Liver (tissue), 9 donors: Measurements from ENCODE around the gene CLCN1. TPM values are rescaled to one million over a fixed set of nuclear protein-coding genes. Genes with fewer than 3 reads are reported as not detected.
A peak's percentile ranks its signal among the peaks of the same experiment; 100 is the strongest.

Experiments
- DNase-seq: peaks from one replicate; pipeline ENCODE4 v3.0.0-alpha.2; 2017; ENCODE audit warnings: low spot score
- H3K27ac ChIP-seq, 2 donors: one replicate each; pipeline ENCODE4 v1.7.0; 2013; ENCODE audit warnings: inconsistent platforms in 2 of 2, low read length in 2 of 2, control low read depth in 1 of 2, low read depth in 1 of 2, mild to moderate bottlenecking in 1 of 2
- H3K27me3 ChIP-seq, 4 donors: one replicate each; pipeline versions ENCODE4 v1.6.1 to v1.7.0; 2013; ENCODE audit warnings: low read length in 3 of 4, inconsistent platforms in 1 of 4, mild to moderate bottlenecking in 1 of 4, moderate library complexity in 1 of 4; ENCODE audit not compliant: control insufficient read depth in 4 of 4, insufficient read depth in 4 of 4
- H3K36me3 ChIP-seq, 4 donors: one replicate each; pipeline versions ENCODE4 v1.6.1 to v1.7.0; 2013; ENCODE audit warnings: low read length in 3 of 4, mild to moderate bottlenecking in 3 of 4, low read depth in 1 of 4, moderate library complexity in 1 of 4; ENCODE audit not compliant: control insufficient read depth in 4 of 4, insufficient read depth in 3 of 4
- H3K4me1 ChIP-seq, 4 donors: one replicate each; pipeline versions ENCODE4 v1.6.1 to v1.7.0; 2013; ENCODE audit warnings: low read length in 3 of 4, mild to moderate bottlenecking in 3 of 4, moderate library complexity in 1 of 4; ENCODE audit not compliant: control insufficient read depth in 4 of 4, insufficient read depth in 4 of 4
- H3K4me3 ChIP-seq, 3 donors: one replicate each; pipeline versions ENCODE4 v1.6.1 to v1.7.0; 2013; ENCODE audit warnings: low read length in 3 of 3, control low read depth in 1 of 3, low read depth in 1 of 3, mild to moderate bottlenecking in 1 of 3
- H3K9ac ChIP-seq, 2 donors: one replicate each; pipeline ENCODE4 v1.7.0; 2013; ENCODE audit warnings: low read length in 2 of 2, mild to moderate bottlenecking in 2 of 2, moderate library complexity in 2 of 2, control low read depth in 1 of 2, low read depth in 1 of 2
- H3K9me3 ChIP-seq, 4 donors: one replicate each; pipeline versions ENCODE4 v1.6.1 to v1.7.0; 2013; ENCODE audit warnings: low read length in 3 of 4; ENCODE audit not compliant: control insufficient read depth in 4 of 4
- ATF3 ChIP-seq: IDR thresholded peaks from 2 replicates; pipeline ENCODE4 v1.6.1; 2016; ENCODE audit warnings: antibody characterized with exemption
- CTCF ChIP-seq: fragments of 150-350 bp; IDR thresholded peaks from 2 replicates; pipeline ENCODE4 v1.5.1; 2017; ENCODE audit warnings: improper control_type of control experiment, low read depth, low read length; ENCODE audit not compliant: missing input control
- EGR1 ChIP-seq, 2 donors: IDR thresholded peaks; 2 replicates each; pipeline ENCODE4 v1.6.1; 2016 to 2018; ENCODE audit warnings: antibody characterized with exemption in 2 of 2, low read depth in 2 of 2
- FOXA1 ChIP-seq: IDR thresholded peaks from 2 replicates; pipeline ENCODE4 v1.6.1; 2016; ENCODE audit warnings: antibody characterized with exemption
- FOXA2 ChIP-seq: IDR thresholded peaks from 2 replicates; pipeline ENCODE4 v1.6.1; 2016; ENCODE audit warnings: antibody characterized with exemption
- GABPA ChIP-seq, 2 donors: IDR thresholded peaks in 1 of 2; conservative IDR thresholded peaks in 1 of 2; 2 replicates each; pipeline ENCODE4 v1.6.1; 2016; ENCODE audit warnings: antibody characterized with exemption in 2 of 2, mild to moderate bottlenecking in 1 of 2, moderate library complexity in 1 of 2
- HNF4A ChIP-seq, 2 donors: conservative IDR thresholded peaks; 2 replicates each; pipeline ENCODE4 v1.6.1; 2016; ENCODE audit warnings: antibody characterized with exemption in 2 of 2, mild to moderate bottlenecking in 2 of 2
- HNF4G ChIP-seq: IDR thresholded peaks from 2 replicates; pipeline ENCODE4 v1.6.1; 2016; ENCODE audit warnings: antibody characterized with exemption
- JUND ChIP-seq, 2 donors: IDR thresholded peaks; 2 replicates each; pipeline ENCODE4 v1.6.1; 2016; ENCODE audit warnings: antibody characterized with exemption in 2 of 2
- MAX ChIP-seq: IDR thresholded peaks from 2 replicates; pipeline ENCODE4 v1.6.1; 2016; ENCODE audit warnings: antibody characterized with exemption
- NR2F2 ChIP-seq: IDR thresholded peaks from 2 replicates; pipeline ENCODE4 v1.6.1; 2016; ENCODE audit warnings: antibody characterized with exemption
- RAD21 ChIP-seq, 2 donors: IDR thresholded peaks; 2 replicates each; pipeline ENCODE4 v1.6.1; 2016; ENCODE audit warnings: antibody characterized with exemption in 2 of 2, mild to moderate bottlenecking in 2 of 2
- REST ChIP-seq: IDR thresholded peaks from 2 replicates; pipeline ENCODE4 v1.6.1; 2016; ENCODE audit warnings: antibody characterized with exemption, mild to moderate bottlenecking
- RXRA ChIP-seq, 2 donors: IDR thresholded peaks; 2 replicates each; pipeline ENCODE4 v1.6.1; 2017 to 2018; ENCODE audit warnings: antibody characterized with exemption in 2 of 2, mild to moderate bottlenecking in 1 of 2
- YY1 ChIP-seq: IDR thresholded peaks from 2 replicates; pipeline ENCODE4 v1.6.1; 2016; ENCODE audit warnings: antibody characterized with exemption, mild to moderate bottlenecking
- ZBTB33 ChIP-seq: IDR thresholded peaks from 2 replicates; pipeline ENCODE4 v1.6.1; 2016; ENCODE audit warnings: antibody characterized with exemption
- WGBS: extraction: QIAGEN DNeasy Blood & Tissue Kit; methylation state at CpG from one replicate; pipeline ENCODE4 v1.1.7; 2013; 5-methylcytosine and 5-hydroxymethylcytosine counted together
- polyA plus RNA-seq, 2 donors: library from polyadenylated mRNA; stranded (reverse) in 1 of 2; unstranded in 1 of 2; fragments of 200-250 nt in 1 of 2; fragments of >200 nt in 1 of 2; fragmentation: Nextera tagmentation in 1 of 2; extraction: Ambion mirVana in 1 of 2; gene quantifications; one replicate each; pipeline versions ENCODE4 v1.2.1 to v1.2.3, GENCODE V29; 2013 to 2015
- total RNA-seq, 2 donors: library from RNA; depleted of rRNA; stranded (reverse); fragments of >200 nt; gene quantifications; one replicate each; pipeline ENCODE4 v1.2.3, GENCODE V29; 2014
- donor health status: healthy.
- donor health status: healthy.
- donor health status: healthy.
- donor health status: healthy.
- donor health status: healthy.

The CLCN1 gene
- total and polyA plus RNA-seq, 4 donors, result 0.01 to 0.08 TPM; not detected in 2

GRCh38 chr7:143394068-143394467 lies 78.2 kb downstream of the CLCN1 start:
- no peak overlapping the region for H3K27ac ChIP-seq
- H3K4me3 ChIP-seq, result no peak overlapping the region
- H3K27me3 ChIP-seq, result no peaks in the 10 kb centered on the region
- no peaks in the 10 kb centered on the region for H3K9me3 ChIP-seq
- 96% methylated on average over 6 of the region's 6 CpGs for WGBS
- no peak overlapping the region for H3K9ac ChIP-seq
- peaks cover 6 to 28% (median 15%) of the 10 kb centered on the region in 4 donors for H3K36me3 ChIP-seq
- TF ChIP-seq ZBTB33 (no peak), ATF3 (no peak), HNF4A (conservative IDR thresholded peaks at IDR 0.05) (no peak), FOXA2 (no peak), GABPA (IDR thresholded peaks at IDR 0.05 in 1 of 2, conservative IDR thresholded peaks at IDR 0.05 in 1 of 2) (no peak), JUND (IDR thresholded peaks at IDR 0.05) (no peak), REST (no peak), HNF4G (no peak), YY1 (no peak), CTCF (no peak), RAD21 (IDR thresholded peaks at IDR 0.05) (no peak), RXRA (IDR thresholded peaks at IDR 0.05) (no peak), EGR1 (IDR thresholded peaks at IDR 0.05; ENCODE audit: low read depth in 2 of 2) (no peak), MAX (no peak)
- no peak for DNase-seq
- H3K4me1 ChIP-seq, result peaks cover 44 to 77% (median 75%) of the 10 kb centered on the region in 4 donors

GRCh38 chr7:143394777-143395176 lies 78.9 kb downstream of the CLCN1 start:
- Histone ChIP-seq H3K27me3 (no peaks in the 10 kb centered on the region), H3K27ac (peak overlapping the region in 1 of 2 donors; percentile 70), H3K9ac (no peak overlapping the region), H3K4me1 (peaks cover 44 to 77% (median 73%) of the 10 kb centered on the region in 4 donors), H3K36me3 (peaks cover 2 to 26% (median 11%) of the 10 kb centered on the region in 4 donors), H3K9me3 (no peaks in the 10 kb centered on the region), H3K4me3 (peak overlapping the region in 1 of 3 donors; percentile 53)
- WGBS, result 74% methylated on average over 6 of the region's 6 CpGs
- DNase-seq, result no peak
- TF ChIP-seq GABPA (IDR thresholded peaks at IDR 0.05 in 1 of 2, conservative IDR thresholded peaks at IDR 0.05 in 1 of 2) (no peak), EGR1 (IDR thresholded peaks at IDR 0.05; ENCODE audit: low read depth in 2 of 2) (no peak), FOXA2 (no peak), CTCF (no peak), HNF4A (conservative IDR thresholded peaks at IDR 0.05) (no peak), ATF3 (no peak), FOXA1 (no peak), MAX (no peak), YY1 (no peak), RAD21 (IDR thresholded peaks at IDR 0.05) (no peak), RXRA (IDR thresholded peaks at IDR 0.05) (no peak), NR2F2 (no peak), ZBTB33 (no peak)
